ENCODE measurements around the gene COL5A1.

- TF ChIP-seq, protein P1, sequence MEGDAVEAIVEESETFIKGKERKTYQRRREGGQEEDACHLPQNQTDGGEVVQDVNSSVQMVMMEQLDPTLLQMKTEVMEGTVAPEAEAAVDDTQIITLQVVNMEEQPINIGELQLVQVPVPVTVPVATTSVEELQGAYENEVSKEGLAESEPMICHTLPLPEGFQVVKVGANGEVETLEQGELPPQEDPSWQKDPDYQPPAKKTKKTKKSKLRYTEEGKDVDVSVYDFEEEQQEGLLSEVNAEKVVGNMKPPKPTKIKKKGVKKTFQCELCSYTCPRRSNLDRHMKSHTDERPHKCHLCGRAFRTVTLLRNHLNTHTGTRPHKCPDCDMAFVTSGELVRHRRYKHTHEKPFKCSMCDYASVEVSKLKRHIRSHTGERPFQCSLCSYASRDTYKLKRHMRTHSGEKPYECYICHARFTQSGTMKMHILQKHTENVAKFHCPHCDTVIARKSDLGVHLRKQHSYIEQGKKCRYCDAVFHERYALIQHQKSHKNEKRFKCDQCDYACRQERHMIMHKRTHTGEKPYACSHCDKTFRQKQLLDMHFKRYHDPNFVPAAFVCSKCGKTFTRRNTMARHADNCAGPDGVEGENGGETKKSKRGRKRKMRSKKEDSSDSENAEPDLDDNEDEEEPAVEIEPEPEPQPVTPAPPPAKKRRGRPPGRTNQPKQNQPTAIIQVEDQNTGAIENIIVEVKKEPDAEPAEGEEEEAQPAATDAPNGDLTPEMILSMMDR (IDR thresholded peaks at IDR 0.05), result no peak
- no peak for TF ChIP-seq POLR2A (IDR thresholded peaks at IDR 0.05)
These were observed 43.4 kb upstream of the COL5A1 start for GRCh38 chr9:134597957-134598883.

All from Peyer's patch (tissue), 4 donors.